ENCODE results near the gene FILIP1. TPM values are rescaled to one million over a fixed set of nuclear protein-coding genes. Genes with fewer than 3 reads are reported as not detected.

The FILIP1 gene
- total and polyA plus RNA-seq, 2 donors from 2014 or later, result 0.80 to 4.6 TPM

DNA sequence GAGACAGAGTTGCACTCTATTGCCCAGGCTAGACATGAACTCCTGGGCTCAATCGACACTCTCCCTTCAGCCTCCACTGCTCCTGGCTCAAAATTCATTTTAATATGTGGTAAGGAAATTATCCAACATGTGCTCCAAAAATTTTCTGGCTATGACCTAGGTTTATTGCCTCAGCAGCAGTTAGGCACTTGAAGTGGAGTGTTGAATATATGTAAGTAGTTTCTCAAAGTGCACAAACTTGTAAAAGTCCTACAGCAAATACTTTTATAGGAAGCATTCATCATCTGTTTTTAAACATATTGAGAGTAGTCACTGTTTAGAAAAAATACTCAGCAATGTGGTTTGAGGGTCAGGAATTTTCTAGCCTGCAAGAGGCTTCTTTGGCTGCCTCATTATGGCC is 13.2 kb downstream of the FILIP1 start:
- DNase-seq (no peak), FAIRE-seq (no peak)
- H3K9me3 ChIP-seq (ENCODE audit: control insufficient read depth in 2 of 3, insufficient read depth in 1 of 3, low read length in 3 of 3), result no peaks in the 10 kb centered on the region
- no peaks in the 10 kb centered on the region for H3K27me3 ChIP-seq (ENCODE audit: control insufficient read depth, insufficient read depth, low read length)
- intact Hi-C loops (cut with DNase I), result no loop called here
- H3K4me1 ChIP-seq (ENCODE audit: control insufficient read depth in 2 of 3, insufficient read depth in 2 of 3, low read depth in 1 of 3, low read length in 3 of 3), result no peaks in the 10 kb centered on the region
- no peaks in the 10 kb centered on the region for H3K36me3 ChIP-seq (ENCODE audit: control insufficient read depth in 2 of 3, insufficient read depth in 3 of 3, low read length in 3 of 3)
- TF ChIP-seq CTCF (IDR thresholded peaks at IDR 0.05; ENCODE audit: borderline replicate concordance, extremely low read depth, insufficient read depth), result no peak
- no peak overlapping the region for H3K27ac ChIP-seq (ENCODE audit: low read depth in 2 of 2, low read length in 2 of 2)
- H3K9ac ChIP-seq (ENCODE audit: low read length in 3 of 3), result no peak overlapping the region
- H3K4me3 ChIP-seq (ENCODE audit: low read length in 3 of 3), result no peak overlapping the region

GRCh38 chr6:75479712-75480111 is 13.9 kb downstream of the FILIP1 start:
- no peak for DNase-seq
- intact Hi-C loops (cut with DNase I), result no loop called here
- no peak overlapping the region for H3K27ac ChIP-seq (ENCODE audit: low read depth in 2 of 2, low read length in 2 of 2)
- H3K36me3 ChIP-seq (ENCODE audit: control insufficient read depth in 2 of 3, insufficient read depth in 3 of 3, low read length in 3 of 3), result no peaks in the 10 kb centered on the region
- H3K27me3 ChIP-seq (ENCODE audit: control insufficient read depth, insufficient read depth, low read length), result no peaks in the 10 kb centered on the region
- no peaks in the 10 kb centered on the region for H3K9me3 ChIP-seq (ENCODE audit: control insufficient read depth in 2 of 3, insufficient read depth in 1 of 3, low read length in 3 of 3)
- no peaks in the 10 kb centered on the region for H3K4me1 ChIP-seq (ENCODE audit: control insufficient read depth in 2 of 3, insufficient read depth in 2 of 3, low read depth in 1 of 3, low read length in 3 of 3)
- no peak for TF ChIP-seq CTCF (IDR thresholded peaks at IDR 0.05; ENCODE audit: borderline replicate concordance, extremely low read depth, insufficient read depth)
- FAIRE-seq, result no peak
- H3K9ac ChIP-seq (ENCODE audit: low read length in 3 of 3), result no peak overlapping the region
- no peak overlapping the region for H3K4me3 ChIP-seq (ENCODE audit: low read length in 3 of 3)

DNA sequence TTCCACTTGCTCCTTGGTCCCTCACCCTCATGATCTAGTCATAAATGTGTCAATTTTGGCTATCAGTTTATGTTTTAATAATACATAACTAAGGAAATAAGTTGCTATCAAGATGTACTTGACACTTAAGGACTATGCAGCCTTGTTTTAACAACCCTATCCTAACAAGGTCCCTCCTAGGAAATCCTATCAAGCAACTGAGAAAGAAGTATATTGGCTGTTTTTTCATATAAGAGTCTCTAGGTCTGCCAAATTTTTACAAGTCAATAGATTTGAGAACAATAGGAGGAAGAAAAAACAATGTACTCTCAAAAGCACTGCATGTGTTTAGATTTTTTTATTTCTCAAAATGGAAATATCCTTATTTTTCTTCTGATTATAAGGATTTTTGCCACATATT is 14.7 kb downstream of the FILIP1 start:
- DNase-seq (no peak), FAIRE-seq (no peak)
- H3K9ac ChIP-seq (ENCODE audit: low read length in 3 of 3), result no peak overlapping the region
- intact Hi-C loops (cut with DNase I), result no loop called here
- no peak for TF ChIP-seq CTCF (IDR thresholded peaks at IDR 0.05; ENCODE audit: borderline replicate concordance, extremely low read depth, insufficient read depth)
- H3K27me3 ChIP-seq (ENCODE audit: control insufficient read depth, insufficient read depth, low read length), result no peaks in the 10 kb centered on the region
- H3K9me3 ChIP-seq (ENCODE audit: control insufficient read depth in 2 of 3, insufficient read depth in 1 of 3, low read length in 3 of 3), result no peaks in the 10 kb centered on the region
- H3K4me3 ChIP-seq (ENCODE audit: low read length in 3 of 3), result no peak overlapping the region
- H3K4me1 ChIP-seq (ENCODE audit: control insufficient read depth in 2 of 3, insufficient read depth in 2 of 3, low read depth in 1 of 3, low read length in 3 of 3), result no peaks in the 10 kb centered on the region
- H3K36me3 ChIP-seq (ENCODE audit: control insufficient read depth in 2 of 3, insufficient read depth in 3 of 3, low read length in 3 of 3), result no peaks in the 10 kb centered on the region
- no peak overlapping the region for H3K27ac ChIP-seq (ENCODE audit: low read depth in 2 of 2, low read length in 2 of 2)

GRCh38 chr6:75472885-75473284 is 20.7 kb downstream of the FILIP1 start:
- FAIRE-seq (no peak), DNase-seq (no peak)
- Histone ChIP-seq H3K4me1 (ENCODE audit: control insufficient read depth in 2 of 3, insufficient read depth in 2 of 3, low read depth in 1 of 3, low read length in 3 of 3) (no peaks in the 10 kb centered on the region), H3K9ac (ENCODE audit: low read length in 3 of 3) (no peak overlapping the region), H3K4me3 (ENCODE audit: low read length in 3 of 3) (no peak overlapping the region), H3K27ac (ENCODE audit: low read depth in 2 of 2, low read length in 2 of 2) (no peak overlapping the region), H3K36me3 (ENCODE audit: control insufficient read depth in 2 of 3, insufficient read depth in 3 of 3, low read length in 3 of 3) (no peaks in the 10 kb centered on the region), H3K9me3 (ENCODE audit: control insufficient read depth in 2 of 3, insufficient read depth in 1 of 3, low read length in 3 of 3) (no peaks in the 10 kb centered on the region), H3K27me3 (ENCODE audit: control insufficient read depth, insufficient read depth, low read length) (no peaks in the 10 kb centered on the region)
- TF ChIP-seq CTCF (IDR thresholded peaks at IDR 0.05; ENCODE audit: borderline replicate concordance, extremely low read depth, insufficient read depth), result no peak
- intact Hi-C loops (cut with DNase I), result no loop called here

All from kidney (tissue), 14 donors.